ENCODE measurements around the gene NAPSA.

The NAPSA gene

GRCh38 chr19:50313812-50314536 lies 51.5 kb downstream of the NAPSA start:
- no peak for DNase-seq

- DNase-seq, result no peak
These were observed 52.2 kb downstream of the NAPSA start for GRCh38 chr19:50312967-50313811.

GRCh38 chr19:50311723-50312635 lies 53.5 kb downstream of the NAPSA start:
- DNase-seq, result no peak

GRCh38 chr19:50310759-50311465 lies 54.5 kb downstream of the NAPSA start:
- no peak for DNase-seq

- DNase-seq, result no peak
These were observed 55.9 kb downstream of the NAPSA start for GRCh38 chr19:50309396-50310125.

GRCh38 chr19:50308991-50309390 lies 56.4 kb downstream of the NAPSA start:
- no peak for DNase-seq
